GM12878 (cell line): ENCODE measurements around the gene CDC42BPB.

Source experiments
- ATF2 ChIP-seq: IDR thresholded peaks from 2 replicates; pipeline ENCODE4 v1.6.1; 2012; ENCODE audit warnings: low read length, inconsistent platforms
- CTCF ChIP-seq, 3 experiments: IDR thresholded peaks in 2 of 3; conservative IDR thresholded peaks in 1 of 3; 2 replicates each; pipeline ENCODE4 v1.5.1; 2011; ENCODE audit warnings: low read depth in 3 of 3, low read length in 3 of 3, mild to moderate bottlenecking in 3 of 3, control low read depth in 2 of 3, moderate library complexity in 2 of 3, inconsistent platforms in 1 of 3, mixed read lengths in 1 of 3; ENCODE audit not compliant: control insufficient read depth in 2 of 3, insufficient read depth in 1 of 3; ENCODE audit errors: extremely low read depth in 1 of 3
- FOS ChIP-seq: IDR thresholded peaks from 3 replicates; pipeline ENCODE4 v1.6.1; 2011; ENCODE audit warnings: borderline replicate concordance; ENCODE audit not compliant: insufficient read length; ENCODE audit errors: extremely low read depth
- FOXM1 ChIP-seq: IDR thresholded peaks from 2 replicates; pipeline ENCODE4 v1.6.1; 2012; ENCODE audit warnings: low read depth, mild to moderate bottlenecking, inconsistent platforms, low read length, moderate library complexity
- HDAC2 ChIP-seq: fragments of 200-600 bp; sonication (generic); IDR thresholded peaks from 2 replicates; pipeline ENCODE4 v1.6.1; 2017
- YY1 ChIP-seq: IDR thresholded peaks from 2 replicates; pipeline ENCODE4 v1.6.1; 2011; ENCODE audit warnings: low read depth, mild to moderate bottlenecking, low read length
- ZBTB11 ChIP-seq: fragments of 450-650 bp; formaldehyde crosslinking; IDR thresholded peaks from 2 replicates; pipeline ENCODE4 v1.5.0; 2022; ENCODE audit warnings: mild to moderate bottlenecking, missing genetic modification characterization

- TF ChIP-seq FOS = no peak
- TF ChIP-seq CTCF (IDR thresholded peaks at IDR 0.05 in 2 of 3, conservative IDR thresholded peaks at IDR 0.05 in 1 of 3; ENCODE audit: control insufficient read depth in 2 of 3, extremely low read depth in 1 of 3, insufficient read depth in 1 of 3, low read depth in 3 of 3, low read length in 3 of 3) = no peak
- TF ChIP-seq FOXM1 = no peak
- no peak for TF ChIP-seq ATF2
- no peak for TF ChIP-seq HDAC2
- no peak for TF ChIP-seq ZBTB11 (CRISPR knock-in tag)
- TF ChIP-seq YY1 = no peak
Observed at GRCh38 chr14:102944448-102945330, 112.7 kb downstream of the CDC42BPB start.
